WTC11 (cell line): ENCODE data around the gene NFATC2IP. TPM values are rescaled to one million over a fixed set of nuclear protein-coding genes. Genes with fewer than 3 reads are reported as not detected.

Experiments used
- ATAC-seq: fragments of 200-7000 bp; cut with Tn5 transposase; 2 replicates; pipeline ENCODE4 v1.10.0; 2021; ENCODE audit warnings: mild to moderate bottlenecking, moderate library complexity
- CTCF ChIA-PET: fragments of 300-600 bp; sonication (Branson Sonifier 250); formaldehyde crosslinking; loops from one replicate; lab custom pipeline; 2021; ENCODE audit warnings: antibody characterized with exemption; lab: Charles Lee
- POLR2A ChIA-PET: fragments of 350-600 bp; sonication (Branson Sonifier 250); formaldehyde crosslinking; loops from one replicate; lab custom pipeline; 2021; ENCODE audit warnings: antibody characterized with exemption; lab: Charles Lee
- DNase-seq: peaks from one replicate; pipeline ENCODE4 v3.0.0; 2021; ENCODE audit warnings: low spot score
- H3K27ac Mint-ChIP-seq: 2 replicates; pipeline ENCODE4 v1.8.0; 2021; ENCODE audit warnings: mixed read lengths
- H3K27me3 Mint-ChIP-seq: 2 replicates; pipeline ENCODE4 v1.8.0; 2021; ENCODE audit warnings: low read depth, mild to moderate bottlenecking, moderate library complexity, mixed read lengths
- H3K36me3 Mint-ChIP-seq: 2 replicates; pipeline ENCODE4 v1.8.0; 2021; ENCODE audit warnings: mixed read lengths
- H3K4me1 Mint-ChIP-seq: 2 replicates; pipeline ENCODE4 v1.8.0; 2022; ENCODE audit warnings: mixed read lengths
- H3K4me3 Mint-ChIP-seq: 2 replicates; pipeline ENCODE4 v1.8.0; 2021; ENCODE audit warnings: mild to moderate bottlenecking, moderate library complexity, mixed read lengths
- H3K9me3 Mint-ChIP-seq: 2 replicates; pipeline ENCODE4 v1.8.0; 2021; ENCODE audit warnings: mixed read lengths
- ATF2 ChIP-seq: sonication (generic); formaldehyde crosslinking; IDR thresholded peaks from 2 replicates; pipeline ENCODE4 v1.8.1; 2022; ENCODE audit warnings: low read depth, missing genetic modification reagents, borderline replicate concordance
- CREM ChIP-seq: sonication (generic); formaldehyde crosslinking; IDR thresholded peaks from 2 replicates; pipeline ENCODE4 v1.8.1; 2022; ENCODE audit warnings: mild to moderate bottlenecking, missing genetic modification reagents, moderate library complexity
- E2F4 ChIP-seq: sonication (generic); formaldehyde crosslinking; IDR thresholded peaks from 2 replicates; pipeline ENCODE4 v1.8.1; 2022; ENCODE audit warnings: low read depth, mild to moderate bottlenecking, moderate library complexity, missing genetic modification reagents, borderline replicate concordance
- E2F5 ChIP-seq: sonication (generic); formaldehyde crosslinking; IDR thresholded peaks from 2 replicates; pipeline ENCODE4 v1.8.1; 2022; ENCODE audit warnings: mild to moderate bottlenecking, moderate library complexity, missing genetic modification reagents
- EMX1 ChIP-seq: fragments of 250-450 bp; sonication (Bioruptor Pico); IDR thresholded peaks from 2 replicates; pipeline ENCODE4 v1.8.0; 2021; ENCODE audit warnings: mild to moderate bottlenecking
- ETV6 ChIP-seq: sonication (generic); formaldehyde crosslinking; IDR thresholded peaks from 2 replicates; pipeline ENCODE4 v1.8.1; 2022; ENCODE audit warnings: mild to moderate bottlenecking, missing genetic modification reagents
- FOXK1 ChIP-seq: sonication (generic); formaldehyde crosslinking; IDR thresholded peaks from 2 replicates; pipeline ENCODE4 v1.8.0; 2022; ENCODE audit warnings: mild to moderate bottlenecking, moderate library complexity, missing genetic modification reagents
- GTF2I ChIP-seq: fragments of 250-450 bp; sonication (Bioruptor Pico); conservative IDR thresholded peaks from 2 replicates; pipeline ENCODE4 v1.4.0; 2021; ENCODE audit warnings: mild to moderate bottlenecking
- HMGA2 ChIP-seq: fragments of 250-450 bp; sonication (Bioruptor Pico); IDR thresholded peaks from 2 replicates; pipeline ENCODE4 v1.4.0; 2021; ENCODE audit warnings: mild to moderate bottlenecking, moderate library complexity
- JAZF1 ChIP-seq: fragments of 250-450 bp; sonication (Bioruptor Pico); IDR thresholded peaks from 2 replicates; pipeline ENCODE4 v1.9.0; 2021; ENCODE audit warnings: moderate library complexity, mild to moderate bottlenecking, inconsistent platforms
- MYBL2 ChIP-seq: sonication (generic); formaldehyde crosslinking; IDR thresholded peaks from 2 replicates; pipeline ENCODE4 v1.8.1; 2023; ENCODE audit warnings: mild to moderate bottlenecking, moderate library complexity, missing genetic modification reagents
- NR3C1 ChIP-seq: sonication (generic); formaldehyde crosslinking; conservative IDR thresholded peaks from 2 replicates; pipeline ENCODE4 v1.8.1; 2023; ENCODE audit warnings: low read depth, mild to moderate bottlenecking, missing genetic modification reagents
- PRDM15 ChIP-seq: sonication (generic); formaldehyde crosslinking; IDR thresholded peaks from 2 replicates; pipeline ENCODE4 v1.8.0; 2022; ENCODE audit warnings: missing genetic modification reagents
- PRRX2 ChIP-seq: fragments of 250-450 bp; sonication (Bioruptor Pico); IDR thresholded peaks from 2 replicates; pipeline ENCODE4 v1.8.0; 2021; ENCODE audit warnings: mild to moderate bottlenecking
- TEAD1 ChIP-seq: sonication (generic); formaldehyde crosslinking; IDR thresholded peaks from 2 replicates; pipeline ENCODE4 v1.8.0; 2022; ENCODE audit warnings: mild to moderate bottlenecking, missing genetic modification reagents
- TP53 ChIP-seq: sonication (generic); formaldehyde crosslinking; IDR thresholded peaks from 2 replicates; pipeline ENCODE4 v1.8.1; 2023; ENCODE audit warnings: mild to moderate bottlenecking, missing genetic modification reagents
- ZBTB43 ChIP-seq: sonication (generic); formaldehyde crosslinking; IDR thresholded peaks from 2 replicates; pipeline ENCODE4 v1.8.1; 2023; ENCODE audit warnings: mild to moderate bottlenecking, missing genetic modification reagents
- ZNF396 ChIP-seq: fragments of 250-450 bp; sonication (Bioruptor Pico); IDR thresholded peaks from 2 replicates; pipeline ENCODE4 v1.8.0; 2021; ENCODE audit warnings: mild to moderate bottlenecking, moderate library complexity, borderline replicate concordance
- ZNF423 ChIP-seq: fragments of 250-450 bp; sonication (Bioruptor Pico); IDR thresholded peaks from 2 replicates; pipeline ENCODE4 v2.1.2; 2022; ENCODE audit warnings: mild to moderate bottlenecking, moderate library complexity
- ZNF512 ChIP-seq: sonication (generic); formaldehyde crosslinking; IDR thresholded peaks from 2 replicates; pipeline ENCODE4 v1.8.1; 2022; ENCODE audit warnings: missing genetic modification reagents, borderline replicate concordance
- ZNF532 ChIP-seq: fragments of 250-450 bp; sonication (Bioruptor Pico); IDR thresholded peaks from 2 replicates; pipeline ENCODE4 v1.9.0; 2021; ENCODE audit warnings: mild to moderate bottlenecking, borderline replicate concordance
- total RNA-seq: library from RNA; stranded (reverse); gene quantifications from 3 replicates; pipeline ENCODE4 v1.2.3, GENCODE V29; 2021

The NFATC2IP gene
- total RNA-seq, 1 experiment from 2014 or later = 66.6 TPM

- peak; percentile 90; the same call in 1 of the 2 replicates for TF ChIP-seq E2F4 (CRISPR knock-in tag)
- TF ChIP-seq ZNF396 = no peak
- TF ChIP-seq NR3C1 (CRISPR knock-in tag) = no peak
- TF ChIP-seq TP53 (CRISPR knock-in tag) = 0 out of 2 replicates have a peak, but pooled peaks have one; percentile 42
- peak; percentile 61; the same call in 1 of the 2 replicates for TF ChIP-seq ETV6
- no peak for TF ChIP-seq ZNF512
- no peak for TF ChIP-seq GTF2I
- 0 out of 2 replicates have a peak, but pooled peaks have one; percentile 13 for TF ChIP-seq CREM (CRISPR knock-in tag)
- peak; percentile 62; the same call in 1 of the 2 replicates for TF ChIP-seq E2F5 (CRISPR knock-in tag)
- no peak for TF ChIP-seq ATF2 (CRISPR knock-in tag)
- TF ChIP-seq HMGA2 (CRISPR knock-in tag) = no peak
- TF ChIP-seq ZNF532 = no peak
Observed at GRCh38 chr16:28950648-28951409, at the start of gene NFATC2IP (continued).

GRCh38 chr16:28901862-28902261 lies 48.9 kb upstream of the NFATC2IP start:
- no peak for ATAC-seq
- H3K36me3 Mint-ChIP-seq = no peaks in the 10 kb centered on the region
- H3K9me3 Mint-ChIP-seq = no peaks in the 10 kb centered on the region
- H3K27me3 Mint-ChIP-seq = no peaks in the 10 kb centered on the region
- DNase-seq = no peak
- no peaks in the 10 kb centered on the region for H3K4me1 Mint-ChIP-seq
- CTCF ChIA-PET = no interaction called here
- no peak overlapping the region for H3K4me3 Mint-ChIP-seq
- no peak overlapping the region for H3K27ac Mint-ChIP-seq
- POLR2A ChIA-PET = interaction anchor here (0.5 kb wide), 1 partner anchor 28 kb away, joined by 3 read pairs; no protein-coding TSS in a partner anchor
- TF ChIP-seq PRDM15 = no peak
- TF ChIP-seq FOXK1 = no peak
- TF ChIP-seq JAZF1 (CRISPR knock-in tag) = no peak
- no peak for TF ChIP-seq ZBTB43 (CRISPR knock-in tag)
- no peak for TF ChIP-seq PRRX2 (CRISPR knock-in tag)
- TF ChIP-seq ETV6 = no peak
- TF ChIP-seq ZNF423 (CRISPR knock-in tag) = no peak
- no peak for TF ChIP-seq EMX1 (CRISPR knock-in tag)
- no peak for TF ChIP-seq MYBL2 (CRISPR knock-in tag)
- no peak for TF ChIP-seq TEAD1 (CRISPR knock-in tag)
